ENCODE data around the gene CEP112.

DNA sequence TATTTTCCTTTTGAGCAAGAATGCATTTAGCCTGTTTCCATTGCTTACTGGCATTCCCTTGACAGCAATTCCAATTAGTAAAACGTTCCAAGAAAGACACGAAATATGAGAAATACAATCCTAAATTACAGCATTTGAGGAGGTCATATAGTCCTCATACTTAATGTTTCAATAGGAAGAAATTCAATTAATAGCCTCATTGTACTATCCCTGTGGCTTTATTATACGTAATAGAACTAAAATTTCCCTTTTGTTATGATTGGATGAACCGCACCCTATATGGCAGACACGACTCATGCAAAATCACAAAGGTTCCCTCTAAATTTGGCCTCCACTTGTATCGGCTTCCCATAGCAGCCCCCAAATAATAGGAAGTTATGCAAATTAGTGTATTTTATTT lies 291.7 kb downstream of the CEP112 start:
- no peak for TF ChIP-seq POLR2AphosphoS5 (IDR thresholded peaks at IDR 0.05; ENCODE audit: low read depth, low read length)
- no peak for TF ChIP-seq POLR2A (IDR thresholded peaks at IDR 0.05; ENCODE audit: low read depth, low read length)
- TF ChIP-seq TAF1 (IDR thresholded peaks at IDR 0.05; ENCODE audit: low read depth, low read length), result no peak
- no peak for TF ChIP-seq POU2F2 (IDR thresholded peaks at IDR 0.05; ENCODE audit: low read depth, low read length)

All from GM12891 (cell line).